OCI-LY1 (cell line): Measurements from ENCODE around the gene RETREG2.

Experiments used
- H2AFZ ChIP-seq: fragments of 200-600 bp; sonication (generic), shearing (Covaris generic); 2 replicates; pipeline ENCODE4 v1.6.0; 2014; ENCODE audit warnings: antibody characterized with exemption, mild to moderate bottlenecking, low read length
- H3F3A ChIP-seq: fragments of 200-600 bp; sonication (generic), shearing (Covaris generic); 2 replicates; pipeline ENCODE4 v1.6.0; 2014; ENCODE audit warnings: mild to moderate bottlenecking, antibody characterized with exemption, low read length, moderate library complexity; ENCODE audit not compliant: insufficient read depth
- H3K27ac ChIP-seq: fragments of 200-600 bp; sonication (generic); 2 replicates; pipeline ENCODE4 v1.5.1; 2014; ENCODE audit warnings: low read length, mixed run types, mild to moderate bottlenecking, low read depth; ENCODE audit not compliant: poor library complexity, severe bottlenecking
- H3K27me3 ChIP-seq: fragments of 200-600 bp; sonication (generic); 2 replicates; pipeline ENCODE4 v1.6.0; 2014; ENCODE audit warnings: antibody characterized with exemption, mild to moderate bottlenecking, low read length, moderate library complexity; ENCODE audit not compliant: insufficient read depth
- H3K36me3 ChIP-seq: fragments of 200-600 bp; sonication (generic); 2 replicates; pipeline ENCODE4 v1.6.1; 2014; ENCODE audit warnings: mild to moderate bottlenecking, antibody characterized with exemption, low read length, moderate library complexity, mixed read lengths; ENCODE audit not compliant: insufficient read depth
- H3K4me1 ChIP-seq: fragments of 200-600 bp; sonication (generic); 2 replicates; pipeline ENCODE4 v1.5.1; 2014; ENCODE audit warnings: mild to moderate bottlenecking, low read length, moderate library complexity; ENCODE audit not compliant: insufficient read depth, severe bottlenecking
- H3K4me2 ChIP-seq: fragments of 200-600 bp; sonication (generic), shearing (Covaris generic); 2 replicates; pipeline ENCODE4 v1.6.1; 2014; ENCODE audit warnings: low read length
- H3K4me3 ChIP-seq: fragments of 200-600 bp; sonication (generic); 2 replicates; pipeline ENCODE4 v1.5.1; 2014; ENCODE audit warnings: low read length, low read depth, mild to moderate bottlenecking, mixed read lengths; ENCODE audit not compliant: poor library complexity, severe bottlenecking
- H3K79me2 ChIP-seq: fragments of 200-600 bp; shearing (Covaris generic); 2 replicates; pipeline ENCODE4 v1.6.1; 2016; ENCODE audit warnings: mixed run types, low read length, mixed read lengths; ENCODE audit not compliant: insufficient read depth
- H3K9ac ChIP-seq: fragments of 200-600 bp; sonication (generic), shearing (Covaris generic); 2 replicates; pipeline ENCODE4 v1.6.1; 2014; ENCODE audit warnings: mild to moderate bottlenecking, low read length, mixed read lengths
- H3K9me2 ChIP-seq: fragments of 200-600 bp; sonication (generic), shearing (Covaris generic); 2 replicates; pipeline ENCODE4 v1.6.1; 2014; ENCODE audit warnings: low read depth, mild to moderate bottlenecking, low read length, mixed read lengths
- H3K9me3 ChIP-seq: fragments of 200-600 bp; shearing (Covaris generic); 2 replicates; pipeline ENCODE4 v1.6.1; 2014; ENCODE audit warnings: low read length, mixed read lengths
- H4K20me1 ChIP-seq: fragments of 200-600 bp; sonication (generic), shearing (Covaris generic); 2 replicates; pipeline ENCODE4 v1.6.0; 2016; ENCODE audit warnings: mild to moderate bottlenecking, low read length; ENCODE audit not compliant: insufficient read depth
- EZH2 ChIP-seq: fragments of 200-600 bp; sonication (generic), shearing (Covaris generic); IDR thresholded peaks from 2 replicates; pipeline ENCODE4 v1.8.0; 2017; ENCODE audit warnings: borderline replicate concordance, mixed run types, mild to moderate bottlenecking, antibody characterized with exemption, low read length, moderate library complexity, mixed read lengths
- TF ChIP-seq, protein P1 (sequence below): fragments of 200-600 bp; sonication (generic), shearing (Covaris generic); IDR thresholded peaks from 2 replicates; pipeline ENCODE4 v1.5.1; 2017; ENCODE audit warnings: mild to moderate bottlenecking, antibody characterized with exemption, low read length, moderate library complexity, mixed read lengths

Gene RETREG2

DNA sequence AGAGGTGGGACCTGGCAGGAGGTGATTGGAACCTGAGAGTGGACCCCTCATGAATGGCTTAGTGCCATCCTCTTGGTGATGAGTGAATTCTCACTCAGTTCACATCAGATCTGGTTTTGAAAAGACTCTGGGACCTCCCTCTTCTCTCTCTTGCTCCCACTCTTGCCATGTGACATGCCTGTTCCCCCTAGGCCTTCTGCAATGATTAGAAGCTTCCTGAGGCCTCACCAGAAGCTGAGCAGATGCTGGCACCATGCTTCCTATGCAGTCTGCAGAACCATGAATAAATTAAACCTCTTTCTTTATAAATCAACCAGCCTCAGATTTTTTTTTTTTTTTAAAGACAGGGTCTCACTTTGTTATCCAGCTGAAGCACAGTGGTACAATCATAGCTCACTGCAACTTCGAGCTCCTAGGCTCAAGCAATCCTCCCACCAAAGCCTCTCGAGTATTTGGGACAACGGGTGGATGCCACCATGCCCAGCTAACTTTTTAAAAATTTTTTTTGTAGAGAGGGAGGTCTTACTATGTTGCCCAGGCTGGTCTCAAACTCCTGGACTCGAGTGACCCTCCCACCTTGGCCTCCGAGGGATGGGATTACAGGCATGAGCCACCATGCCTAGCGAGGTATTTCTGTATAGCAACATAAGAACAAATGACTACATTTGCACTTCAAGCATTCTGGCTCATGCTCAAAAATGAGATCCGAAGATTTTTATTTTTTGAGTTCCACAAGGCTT, 26.5 kb downstream of the RETREG2 start:
- Histone ChIP-seq H3K27me3 (no peaks in the 10 kb centered on the region), H3K4me1 (peaks cover 21% of the 10 kb centered on the region), H3K9me3 (peaks cover 6% of the 10 kb centered on the region; the same call in 1 of the 2 replicates), H3K9ac (no peak overlapping the region), H4K20me1 (no peaks in the 10 kb centered on the region), H3K9me2 (no peaks in the 10 kb centered on the region), H3K4me2 (no peak overlapping the region), H3K79me2 (no peaks in the 10 kb centered on the region), H3K36me3 (peaks cover 21% of the 10 kb centered on the region; the same call in 1 of the 2 replicates), H3K4me3 (no peak overlapping the region), H3K27ac (no peak overlapping the region), H2AFZ (no peak overlapping the region), H3F3A (0 out of 2 replicates have a peak, but pooled peaks cover 3% of the 10 kb centered on the region)
- TF ChIP-seq, protein P1, sequence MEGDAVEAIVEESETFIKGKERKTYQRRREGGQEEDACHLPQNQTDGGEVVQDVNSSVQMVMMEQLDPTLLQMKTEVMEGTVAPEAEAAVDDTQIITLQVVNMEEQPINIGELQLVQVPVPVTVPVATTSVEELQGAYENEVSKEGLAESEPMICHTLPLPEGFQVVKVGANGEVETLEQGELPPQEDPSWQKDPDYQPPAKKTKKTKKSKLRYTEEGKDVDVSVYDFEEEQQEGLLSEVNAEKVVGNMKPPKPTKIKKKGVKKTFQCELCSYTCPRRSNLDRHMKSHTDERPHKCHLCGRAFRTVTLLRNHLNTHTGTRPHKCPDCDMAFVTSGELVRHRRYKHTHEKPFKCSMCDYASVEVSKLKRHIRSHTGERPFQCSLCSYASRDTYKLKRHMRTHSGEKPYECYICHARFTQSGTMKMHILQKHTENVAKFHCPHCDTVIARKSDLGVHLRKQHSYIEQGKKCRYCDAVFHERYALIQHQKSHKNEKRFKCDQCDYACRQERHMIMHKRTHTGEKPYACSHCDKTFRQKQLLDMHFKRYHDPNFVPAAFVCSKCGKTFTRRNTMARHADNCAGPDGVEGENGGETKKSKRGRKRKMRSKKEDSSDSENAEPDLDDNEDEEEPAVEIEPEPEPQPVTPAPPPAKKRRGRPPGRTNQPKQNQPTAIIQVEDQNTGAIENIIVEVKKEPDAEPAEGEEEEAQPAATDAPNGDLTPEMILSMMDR, result no peak
- no peak for TF ChIP-seq EZH2

DNA sequence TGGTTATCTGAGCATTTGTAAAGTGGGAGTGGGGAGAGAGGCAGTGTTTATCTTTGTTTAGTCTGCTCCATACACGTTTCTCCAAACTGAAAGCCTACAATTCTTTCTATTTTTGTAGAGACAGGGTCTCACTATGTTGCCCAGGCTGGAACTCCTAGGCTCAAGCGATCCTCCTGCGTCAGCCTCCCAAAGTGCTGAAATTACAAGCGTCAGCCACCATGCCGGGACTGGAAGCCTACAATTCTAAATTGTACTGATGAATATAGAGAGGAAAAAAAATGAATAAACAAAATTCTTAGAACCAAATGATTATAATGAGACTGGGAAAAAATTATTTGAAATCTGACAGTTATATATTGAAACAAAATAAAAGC, 27.1 kb downstream of the RETREG2 start:
- peaks cover 21% of the 10 kb centered on the region for H3K4me1 ChIP-seq
- peaks cover 27% of the 10 kb centered on the region; the same call in 1 of the 2 replicates for H3K36me3 ChIP-seq
- no peaks in the 10 kb centered on the region for H3K79me2 ChIP-seq
- 0 out of 2 replicates have a peak, but pooled peaks cover 3% of the 10 kb centered on the region for H3F3A ChIP-seq
- no peaks in the 10 kb centered on the region for H3K9me2 ChIP-seq
- H3K9me3 ChIP-seq, result peaks cover 6% of the 10 kb centered on the region; the same call in 1 of the 2 replicates
- H3K4me2 ChIP-seq, result no peak overlapping the region
- H3K4me3 ChIP-seq, result no peak overlapping the region
- H2AFZ ChIP-seq, result no peak overlapping the region
- no peaks in the 10 kb centered on the region for H3K27me3 ChIP-seq
- no peaks in the 10 kb centered on the region for H4K20me1 ChIP-seq
- TF ChIP-seq, protein P1, result no peak
- H3K27ac ChIP-seq, result no peak overlapping the region
- H3K9ac ChIP-seq, result no peak overlapping the region

DNA sequence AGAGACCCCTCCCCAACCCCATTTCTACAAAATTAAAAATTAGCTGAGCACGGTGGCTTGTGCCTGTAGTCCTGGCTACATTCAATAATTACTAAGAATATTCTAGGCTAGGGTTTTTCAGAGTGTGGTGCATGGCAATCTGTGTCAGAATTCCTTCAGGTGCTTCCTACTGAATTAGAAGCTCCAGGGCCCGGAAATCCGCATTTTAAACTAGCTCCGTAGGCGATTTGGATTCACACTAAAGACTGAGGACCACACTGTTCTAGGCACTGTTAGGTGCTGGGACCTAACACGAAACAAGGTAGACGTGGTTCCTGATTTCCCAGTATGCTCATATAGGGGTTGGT, 27.9 kb downstream of the RETREG2 start:
- Histone ChIP-seq H3K9ac (peak overlapping the region; percentile 82), H3F3A (0 out of 2 replicates have a peak, but pooled peaks cover 3% of the 10 kb centered on the region), H2AFZ (peak overlapping the region; percentile 24; the same call in 1 of the 2 replicates), H3K79me2 (no peaks in the 10 kb centered on the region), H4K20me1 (no peaks in the 10 kb centered on the region), H3K27me3 (no peaks in the 10 kb centered on the region), H3K36me3 (peaks cover 35% of the 10 kb centered on the region; the same call in 1 of the 2 replicates), H3K4me3 (peak overlapping the region; percentile 70), H3K27ac (peak overlapping the region; percentile 72), H3K9me3 (peaks cover 6% of the 10 kb centered on the region; the same call in 1 of the 2 replicates), H3K4me2 (peak overlapping the region; percentile 86), H3K4me1 (peaks cover 21% of the 10 kb centered on the region), H3K9me2 (no peaks in the 10 kb centered on the region)
- TF ChIP-seq EZH2, result no peak
- TF ChIP-seq, protein P1, result no peak
